A673 (cell line): ENCODE data around the gene P2RY2. TPM values are rescaled to one million over a fixed set of nuclear protein-coding genes. Genes with fewer than 3 reads are reported as not detected.

Experiments
- BruUV-seq: library from RNA; stranded (reverse); fragments of 400-500 nt; replicated peaks from 2 replicates; lab custom pipeline; 2021; lab: Mats Ljungman, UMichigan
- CTCF ChIA-PET: fragments of 300-600 bp; sonication (Branson Sonifier 250); formaldehyde crosslinking; loops from one replicate; lab custom pipeline; 2022; ENCODE audit warnings: antibody characterized with exemption; lab: Charles Lee
- POLR2A ChIA-PET: fragments of 300-600 bp; sonication (Branson Sonifier 250); formaldehyde crosslinking; loops from one replicate; lab custom pipeline; 2022; ENCODE audit warnings: antibody characterized with exemption; ENCODE audit not compliant: low non-redundant PET; lab: Charles Lee
- DNase-seq: peaks from one replicate; pipeline ENCODE4 v3.0.0-alpha.2; 2015; ENCODE audit warnings: low spot score
- H3K27ac ChIP-seq: fragments of 200-600 bp; sonication (generic); 2 replicates; pipeline ENCODE4 v1.5.1; 2016; ENCODE audit warnings: mixed run types, low read depth, mild to moderate bottlenecking, mixed read lengths, antibody characterized with exemption, low read length; ENCODE audit not compliant: poor library complexity, severe bottlenecking
- H3K27me3 ChIP-seq: fragments of 200-600 bp; sonication (generic); replicated peaks from 2 replicates; pipeline ENCODE4 v1.6.1; 2017; ENCODE audit warnings: mixed run types, low read depth, mild to moderate bottlenecking, mixed read lengths, antibody characterized with exemption, low read length; ENCODE audit not compliant: insufficient read depth, poor library complexity
- H3K36me3 ChIP-seq: fragments of 200-600 bp; sonication (generic); 2 replicates; pipeline ENCODE4 v1.6.1; 2016; ENCODE audit warnings: mixed run types, mild to moderate bottlenecking, mixed read lengths, antibody characterized with exemption, low read length; ENCODE audit not compliant: insufficient read depth, poor library complexity, severe bottlenecking
- H3K4me1 ChIP-seq: fragments of 200-600 bp; sonication (generic); 2 replicates; pipeline ENCODE4 v1.6.1; 2017; ENCODE audit warnings: mixed run types, mild to moderate bottlenecking, mixed read lengths, antibody characterized with exemption, low read length; ENCODE audit not compliant: insufficient read depth, poor library complexity, severe bottlenecking
- H3K4me3 ChIP-seq: fragments of 200-600 bp; sonication (generic); 2 replicates; pipeline ENCODE4 v1.5.1; 2016; ENCODE audit warnings: low read depth, mixed run types, mild to moderate bottlenecking, mixed read lengths, low read length; ENCODE audit not compliant: poor library complexity, severe bottlenecking
- H3K9me3 ChIP-seq: fragments of 200-600 bp; sonication (generic); 2 replicates; pipeline ENCODE4 v1.6.1; 2016; ENCODE audit warnings: mixed run types, low read depth, mild to moderate bottlenecking, mixed read lengths, antibody characterized with exemption, low read length; ENCODE audit not compliant: poor library complexity, severe bottlenecking
- CTCF ChIP-seq: fragments of 300-800, 200-600 bp; sonication (generic); conservative IDR thresholded peaks from 2 replicates; pipeline ENCODE4 v1.5.1; 2017; ENCODE audit warnings: low read depth, mild to moderate bottlenecking, antibody characterized with exemption, low read length, moderate library complexity, mixed read lengths
- EZH2 ChIP-seq: fragments of 200-600 bp; sonication (generic); IDR thresholded peaks from 2 replicates; pipeline ENCODE4 v1.6.1; 2017; ENCODE audit warnings: borderline replicate concordance, low read depth, mild to moderate bottlenecking, mixed read lengths, antibody characterized with exemption, low read length; ENCODE audit not compliant: poor library complexity, severe bottlenecking
- intact Hi-C: fragments of 100-400 bp; cut with micrococcal nuclease; formaldehyde crosslinking; loops from one replicate; pipeline ENCODE4 v1.10.0; 2022; ENCODE audit not compliant: unreplicated experiment
- total RNA-seq: library from RNA; stranded (reverse); gene quantifications from 2 replicates; pipeline ENCODE4 v1.2.3, GENCODE V29; 2021

The P2RY2 gene
- total RNA-seq, 1 experiment from 2014 or later, result not detected

- H3K4me1 ChIP-seq, result no peaks in the 10 kb centered on the region
- TF ChIP-seq CTCF, result no peak
- no peak for TF ChIP-seq EZH2
- no peak overlapping the region for H3K4me3 ChIP-seq
- no peaks in the 10 kb centered on the region for H3K9me3 ChIP-seq
- H3K36me3 ChIP-seq, result no peaks in the 10 kb centered on the region
- intact Hi-C loops, result no loop called here
- ChIA-PET POLR2A (no interaction called here), CTCF (no interaction called here)
- no peak overlapping the region for H3K27ac ChIP-seq
- no TSS peak for BruUV-seq
- H3K27me3 ChIP-seq, result peaks cover 20% of the 10 kb centered on the region
- no peak for DNase-seq
Measured at GRCh38 chr11:73262851-73263495, 44.9 kb downstream of the P2RY2 start.

GRCh38 chr11:73263640-73264039 lies 45.6 kb downstream of the P2RY2 start:
- no peaks in the 10 kb centered on the region for H3K4me1 ChIP-seq
- H3K9me3 ChIP-seq, result no peaks in the 10 kb centered on the region
- no peaks in the 10 kb centered on the region for H3K36me3 ChIP-seq
- no TSS peak for BruUV-seq
- no peak overlapping the region for H3K27ac ChIP-seq
- no peak for DNase-seq
- TF ChIP-seq CTCF (no peak), EZH2 (no peak)
- H3K27me3 ChIP-seq, result peaks cover 20% of the 10 kb centered on the region
- H3K4me3 ChIP-seq, result no peak overlapping the region
- POLR2A ChIA-PET, result no interaction called here
- intact Hi-C loops, result no loop called here
- CTCF ChIA-PET, result no interaction called here

DNA sequence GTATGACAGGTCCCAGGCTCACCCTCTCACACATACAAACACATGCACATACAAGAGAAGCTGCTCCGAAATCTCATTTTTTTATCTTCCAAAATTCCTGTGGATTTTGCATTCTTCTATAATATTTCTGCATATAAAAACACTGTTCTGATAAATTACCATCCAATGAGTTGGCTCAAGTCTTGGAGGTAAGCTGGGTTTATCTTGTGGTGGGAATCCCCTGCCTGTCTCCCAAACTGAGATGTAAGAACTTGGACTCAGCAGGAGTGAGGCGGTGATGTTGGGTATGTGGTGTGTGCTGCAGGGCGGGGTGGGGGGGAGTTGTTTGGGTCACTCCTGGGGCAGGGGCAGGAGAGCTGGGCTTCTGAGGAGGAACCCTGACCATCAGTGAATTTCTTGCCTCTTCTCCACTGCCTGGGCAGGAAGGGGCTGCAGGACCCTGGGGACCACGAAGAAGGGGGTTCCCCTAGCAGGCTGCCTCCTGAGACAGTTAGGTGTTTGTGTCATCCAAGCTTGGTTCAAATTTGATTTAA lies 47.3 kb downstream of the P2RY2 start:
- H3K4me1 ChIP-seq, result no peaks in the 10 kb centered on the region
- H3K36me3 ChIP-seq, result no peaks in the 10 kb centered on the region
- no TSS peak for BruUV-seq
- no peak overlapping the region for H3K4me3 ChIP-seq
- H3K9me3 ChIP-seq, result no peaks in the 10 kb centered on the region
- ChIA-PET CTCF (interaction anchor here (0.7 kb wide), 1 partner anchor 123 kb away, joined by 3 read pairs; no protein-coding TSS in a partner anchor), POLR2A (no interaction called here)
- TF ChIP-seq EZH2 (no peak), CTCF (no peak)
- no peak overlapping the region for H3K27ac ChIP-seq
- intact Hi-C loops, result no loop called here
- peaks cover 20% of the 10 kb centered on the region for H3K27me3 ChIP-seq
- no peak for DNase-seq
